ENCODE measurements around the gene CNR1.

GRCh38 chr6:88119769-88120168 is 46.4 kb downstream of the CNR1 start:
- no peak for TF ChIP-seq EZH2 (IDR thresholded peaks at IDR 0.05)
- no peak for TF ChIP-seq CTCF (IDR thresholded peaks at IDR 0.05)
